Fibroblast of lung (primary cell): Measurements from ENCODE around the gene SLC27A1. TPM values are rescaled to one million over a fixed set of nuclear protein-coding genes. Genes with fewer than 3 reads are reported as not detected.

ENCODE experiments used
- DNase-seq, 2 donors: peaks; one replicate each; pipeline versions ENCODE4 v3.0.0 to v3.0.0-alpha.2; 2010; ENCODE audit warnings: low read depth in 2 of 2
- H2AFZ ChIP-seq: 2 replicates; pipeline ENCODE4 v1.5.1; 2012; ENCODE audit warnings: low read length, control low read depth, inconsistent platforms
- H3K27ac ChIP-seq: 2 replicates; pipeline ENCODE4 v1.5.1; 2011; ENCODE audit warnings: low read length, control low read depth; ENCODE audit not compliant: insufficient read depth
- H3K27me3 ChIP-seq: 2 replicates; pipeline ENCODE4 v1.5.1; 2011; ENCODE audit warnings: mild to moderate bottlenecking, low read length; ENCODE audit not compliant: control insufficient read depth, insufficient read depth
- H3K36me3 ChIP-seq: 2 replicates; pipeline ENCODE4 v1.5.1; 2011; ENCODE audit warnings: low read length; ENCODE audit not compliant: control insufficient read depth, insufficient read depth
- H3K4me1 ChIP-seq: 2 replicates; pipeline ENCODE4 v1.5.1; 2011; ENCODE audit warnings: low read length; ENCODE audit not compliant: control insufficient read depth, insufficient read depth; ENCODE audit errors: extremely low read depth
- H3K4me2 ChIP-seq: 2 replicates; pipeline ENCODE4 v1.5.1; 2011; ENCODE audit warnings: low read length, control low read depth; ENCODE audit not compliant: insufficient read depth; ENCODE audit errors: extremely low read depth
- H3K4me3 ChIP-seq, 4 experiments: fragments of 200-600 bp in 1 of 4; sonication (generic) in 1 of 4; replicated peaks in 1 of 4; 2 replicates each; pipeline ENCODE4 v1.5.1; 2011 to 2016; ENCODE audit warnings: low read length in 4 of 4, low read depth in 3 of 4, mild to moderate bottlenecking in 3 of 4, control low read depth in 2 of 4, inconsistent platforms in 1 of 4, mixed read lengths in 1 of 4; ENCODE audit not compliant: insufficient read depth in 1 of 4; ENCODE audit errors: control extremely low read depth in 1 of 4
- H3K79me2 ChIP-seq: 2 replicates; pipeline ENCODE4 v1.5.1; 2012; ENCODE audit warnings: mild to moderate bottlenecking, low read length, inconsistent platforms; ENCODE audit not compliant: control insufficient read depth, insufficient read depth
- H3K9ac ChIP-seq: 2 replicates; pipeline ENCODE4 v1.5.1; 2011; ENCODE audit warnings: mild to moderate bottlenecking, low read length, control low read depth; ENCODE audit not compliant: insufficient read depth
- H3K9me3 ChIP-seq: 2 replicates; pipeline ENCODE4 v1.5.1; 2012; ENCODE audit warnings: low read depth, low read length; ENCODE audit not compliant: control insufficient read depth, insufficient read depth
- H4K20me1 ChIP-seq: 2 replicates; pipeline ENCODE4 v1.5.1; 2011; ENCODE audit warnings: low read length; ENCODE audit not compliant: control insufficient read depth, insufficient read depth; ENCODE audit errors: extremely low read depth
- CTCF ChIP-seq, 2 donors: IDR thresholded peaks in 1 of 2; conservative IDR thresholded peaks in 1 of 2; 1 replicate in 1 of 2; 2 replicates in 1 of 2; pipeline ENCODE4 v1.5.1; 2011 to 2012; ENCODE audit warnings: low read length in 2 of 2, control low read depth in 1 of 2, inconsistent platforms in 1 of 2, low read depth in 1 of 2, mild to moderate bottlenecking in 1 of 2
- EZH2 ChIP-seq: IDR thresholded peaks from 2 replicates; pipeline ENCODE4 v1.5.1; 2012; ENCODE audit warnings: low read length, control low read depth, mild to moderate bottlenecking; ENCODE audit errors: missing control alignments
- polyA plus RNA-seq, 2 donors: library from polyadenylated mRNA; depleted of rRNA in 1 of 2; stranded (reverse) in 1 of 2; unstranded in 1 of 2; fragments of >200 nt; gene quantifications; 2 replicates each; pipeline ENCODE4 v1.2.1, GENCODE V29; 2011 to 2012; ENCODE audit warnings: missing spikeins in 1 of 2
- total RNA-seq: library from RNA; depleted of rRNA; stranded (reverse); fragments of >200 nt; gene quantifications from 2 replicates; pipeline ENCODE4 v1.2.1, GENCODE V29; 2014

The SLC27A1 gene
- total and polyA plus RNA-seq, 2 donors (not counting 1 experiment from before 2014, with no cell fraction given): 4.0 to 25.3 TPM

- no peak overlapping the region for H3K9ac ChIP-seq
- no peak for DNase-seq
- H3K4me1 ChIP-seq: no peaks in the 10 kb centered on the region
- H3K9me3 ChIP-seq: no peaks in the 10 kb centered on the region
- no peaks in the 10 kb centered on the region for H3K79me2 ChIP-seq
- no peak overlapping the region for H3K4me2 ChIP-seq
- peaks cover 2% of the 10 kb centered on the region for H3K27me3 ChIP-seq
- no peak overlapping the region for H2AFZ ChIP-seq
- no peak overlapping the region for H3K4me3 ChIP-seq
- H3K27ac ChIP-seq: no peak overlapping the region
- H3K36me3 ChIP-seq: no peaks in the 10 kb centered on the region
- TF ChIP-seq EZH2 (no peak), CTCF (conservative IDR thresholded peaks at IDR 0.05 in 1 of 2, IDR thresholded peaks at IDR 0.05 in 1 of 2; ENCODE audit: low read depth in 1 of 2, low read length in 2 of 2) (no peak)
- H4K20me1 ChIP-seq: no peaks in the 10 kb centered on the region
Observed at GRCh38 chr19:17540174-17540573, 69.8 kb downstream of the SLC27A1 start.

- no peak overlapping the region for H3K4me2 ChIP-seq
- H3K36me3 ChIP-seq: no peaks in the 10 kb centered on the region
- H3K27me3 ChIP-seq: peaks cover 2% of the 10 kb centered on the region
- H4K20me1 ChIP-seq: no peaks in the 10 kb centered on the region
- H3K9me3 ChIP-seq: no peaks in the 10 kb centered on the region
- H3K4me3 ChIP-seq: no peak overlapping the region
- no peak overlapping the region for H2AFZ ChIP-seq
- TF ChIP-seq CTCF (conservative IDR thresholded peaks at IDR 0.05 in 1 of 2, IDR thresholded peaks at IDR 0.05 in 1 of 2; ENCODE audit: low read depth in 1 of 2, low read length in 2 of 2) (no peak), EZH2 (no peak)
- no peak overlapping the region for H3K9ac ChIP-seq
- DNase-seq: no peak
- no peaks in the 10 kb centered on the region for H3K4me1 ChIP-seq
- H3K79me2 ChIP-seq: no peaks in the 10 kb centered on the region
- no peak overlapping the region for H3K27ac ChIP-seq
Observed at GRCh38 chr19:17541184-17541759, 70.9 kb downstream of the SLC27A1 start.

- Histone ChIP-seq H3K4me1 (no peaks in the 10 kb centered on the region), H3K4me3 (no peak overlapping the region), H3K27ac (no peak overlapping the region), H2AFZ (no peak overlapping the region), H3K27me3 (peaks cover 2% of the 10 kb centered on the region), H3K36me3 (no peaks in the 10 kb centered on the region), H3K4me2 (no peak overlapping the region), H4K20me1 (no peaks in the 10 kb centered on the region), H3K79me2 (no peaks in the 10 kb centered on the region), H3K9ac (no peak overlapping the region), H3K9me3 (no peaks in the 10 kb centered on the region)
- TF ChIP-seq EZH2: no peak
- no peak for TF ChIP-seq CTCF (conservative IDR thresholded peaks at IDR 0.05 in 1 of 2, IDR thresholded peaks at IDR 0.05 in 1 of 2; ENCODE audit: low read depth in 1 of 2, low read length in 2 of 2)
- DNase-seq: no peak
Observed at GRCh38 chr19:17542042-17542441, 71.7 kb downstream of the SLC27A1 start.
